HG03159 (cell line): ENCODE measurements around the gene ADAMTSL3.

Experiments used
- ATAC-seq: cut with Tn5 transposase; IDR thresholded peaks from one replicate; pipeline ENCODE4 v1.9.1; 2021; ENCODE audit warnings: mild to moderate bottlenecking, moderate library complexity; ENCODE audit not compliant: unreplicated experiment

The ADAMTSL3 gene

DNA sequence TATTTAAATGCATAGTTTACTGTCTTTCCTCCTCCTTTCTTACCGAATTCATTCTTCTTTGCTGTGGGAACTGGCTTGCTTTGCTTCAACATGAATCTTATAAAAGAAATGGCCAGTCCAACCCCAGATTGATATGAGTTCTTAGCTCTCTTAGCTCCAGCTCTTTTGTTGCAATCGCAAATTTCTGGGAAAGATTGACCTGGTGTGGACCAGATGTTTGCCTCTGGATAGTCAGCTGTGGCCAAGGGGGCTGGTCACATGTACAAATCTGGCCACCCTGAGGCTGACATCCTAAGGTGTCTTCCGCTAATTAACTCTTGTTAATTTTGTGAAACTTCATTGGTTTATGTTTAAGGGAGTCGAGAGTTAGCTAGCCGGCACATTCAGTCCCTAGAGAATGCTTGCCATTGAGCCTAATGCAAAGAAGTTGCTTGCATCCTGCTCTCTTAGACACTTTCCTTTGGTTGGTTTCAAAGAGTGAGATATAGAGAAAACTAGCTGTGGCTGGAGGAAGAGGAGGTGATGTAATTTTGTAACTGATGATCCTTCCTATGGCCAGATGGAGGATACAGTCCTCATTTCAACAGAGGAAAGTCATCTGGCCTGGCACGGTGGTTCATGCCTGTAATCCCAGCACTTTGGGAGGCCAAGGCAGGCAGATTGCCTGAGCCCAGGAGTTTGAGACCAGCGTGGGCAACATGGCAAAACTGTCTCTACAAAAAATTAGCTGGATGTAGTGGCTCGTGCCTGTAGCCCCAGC, 162.4 kb downstream of the ADAMTSL3 start:
- no peak for ATAC-seq

DNA sequence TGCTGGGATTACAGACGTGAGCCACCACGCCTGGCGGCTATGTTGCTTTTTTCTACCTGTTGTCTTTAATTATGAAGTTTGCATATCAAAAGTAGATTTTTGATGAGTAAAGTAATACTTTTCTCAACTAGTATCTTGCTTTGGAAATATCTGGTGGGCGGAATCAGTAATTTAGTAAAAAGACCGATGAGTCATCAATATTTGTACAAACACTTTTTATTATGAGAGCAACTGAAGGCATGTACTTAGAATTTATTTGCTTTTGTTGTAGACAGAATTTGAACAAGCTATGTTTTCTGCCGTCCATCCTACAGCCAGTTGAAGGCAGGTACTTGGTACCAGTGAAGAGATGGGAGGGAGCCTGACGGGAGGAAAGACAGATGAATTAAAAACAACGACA, 164.7 kb downstream of the ADAMTSL3 start:
- no peak for ATAC-seq

GRCh38 chr15:83830381-83830780, 176.5 kb downstream of the ADAMTSL3 start:
- ATAC-seq = no peak

DNA sequence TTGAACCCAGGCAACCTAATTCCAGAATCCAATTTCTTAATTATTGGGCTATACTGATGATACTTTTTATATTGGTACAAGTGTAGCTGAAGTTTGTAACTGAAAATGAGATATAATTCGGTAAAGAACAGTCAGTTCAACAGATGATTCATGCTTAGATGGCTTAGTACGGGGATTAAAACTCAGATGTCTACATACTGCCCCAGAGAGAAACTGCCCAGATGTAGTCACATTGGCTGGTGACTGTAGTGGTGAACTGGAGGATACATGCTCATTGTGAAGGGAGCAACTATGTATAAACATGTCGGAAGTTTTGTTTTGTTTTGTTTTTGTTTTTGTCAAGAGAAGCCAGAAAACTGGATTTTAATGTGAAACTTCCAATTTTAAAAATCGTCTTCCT, 179.6 kb downstream of the ADAMTSL3 start:
- ATAC-seq = no peak

DNA sequence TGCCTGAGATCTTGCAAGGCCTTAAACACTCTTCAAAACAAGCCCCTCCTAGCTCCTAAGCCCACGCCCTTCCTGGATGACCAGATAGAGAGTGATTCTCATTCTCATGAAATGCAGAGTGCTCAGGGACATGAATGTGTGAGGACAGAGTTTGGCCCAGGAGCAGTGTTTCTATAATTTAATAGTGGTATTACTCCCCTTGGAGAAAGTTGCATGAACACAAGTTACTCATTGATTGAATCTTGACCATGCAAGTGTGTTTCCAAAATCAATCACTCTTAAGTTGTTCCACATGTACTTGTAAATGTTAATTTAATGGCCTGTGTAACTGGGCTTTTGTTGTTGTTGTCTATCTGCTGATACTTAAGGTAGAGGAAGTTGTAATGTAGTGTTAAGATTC, 181.6 kb downstream of the ADAMTSL3 start:
- no peak for ATAC-seq

GRCh38 chr15:83837945-83838571, 184.1 kb downstream of the ADAMTSL3 start:
- no peak for ATAC-seq

- ATAC-seq = no peak
Observed at GRCh38 chr15:83838763-83839162, 184.8 kb downstream of the ADAMTSL3 start.

- ATAC-seq = no peak
Observed at GRCh38 chr15:83842281-83842680, 188.4 kb downstream of the ADAMTSL3 start.

- no peak for ATAC-seq
Observed at GRCh38 chr15:83843471-83843871, 189.5 kb downstream of the ADAMTSL3 start.

DNA sequence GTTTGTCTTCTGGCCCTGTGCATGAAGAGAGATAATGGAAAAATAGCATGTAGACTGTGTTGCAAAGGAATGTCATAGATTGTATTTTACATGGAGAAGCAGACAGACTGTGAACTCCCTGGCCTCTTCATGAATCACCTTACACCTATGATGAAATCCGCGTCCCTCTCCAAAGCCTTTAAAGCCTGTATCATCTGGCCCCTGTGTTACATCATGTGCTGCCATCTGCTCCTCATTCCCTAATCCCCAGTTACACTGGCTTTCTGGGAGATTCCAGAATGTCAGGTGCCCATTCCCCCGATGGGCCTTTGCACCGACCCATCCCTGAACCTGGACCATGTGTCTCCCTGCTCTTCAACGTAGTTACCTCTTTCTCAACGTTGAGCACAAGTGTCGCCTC, 190.8 kb downstream of the ADAMTSL3 start:
- ATAC-seq = no peak

- no peak for ATAC-seq
Observed at GRCh38 chr15:83845230-83845629, 191.3 kb downstream of the ADAMTSL3 start.

- ATAC-seq = no peak
Observed at GRCh38 chr15:83846847-83847246, 192.9 kb downstream of the ADAMTSL3 start.

- ATAC-seq = no peak
Observed at GRCh38 chr15:83848315-83849050, 194.6 kb downstream of the ADAMTSL3 start.

DNA sequence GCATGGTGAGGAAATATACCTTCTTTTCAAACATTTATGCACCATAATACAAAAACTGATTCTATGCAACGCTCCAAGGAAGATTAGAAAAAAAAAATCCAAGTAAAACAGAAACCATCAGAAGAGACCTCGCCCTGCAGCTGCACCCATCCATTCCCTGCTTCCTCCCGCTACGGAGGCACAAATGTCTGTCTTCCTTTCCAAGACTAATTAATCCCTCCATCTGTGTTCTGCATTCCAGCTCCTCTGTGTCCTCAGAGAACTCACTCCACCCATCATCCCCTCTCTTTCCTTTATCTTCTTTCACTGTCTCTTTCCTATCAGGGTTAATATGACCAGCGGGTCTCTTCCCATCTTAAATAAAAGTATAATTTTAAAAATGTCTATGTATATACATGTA, 196.1 kb downstream of the ADAMTSL3 start:
- no peak for ATAC-seq

DNA sequence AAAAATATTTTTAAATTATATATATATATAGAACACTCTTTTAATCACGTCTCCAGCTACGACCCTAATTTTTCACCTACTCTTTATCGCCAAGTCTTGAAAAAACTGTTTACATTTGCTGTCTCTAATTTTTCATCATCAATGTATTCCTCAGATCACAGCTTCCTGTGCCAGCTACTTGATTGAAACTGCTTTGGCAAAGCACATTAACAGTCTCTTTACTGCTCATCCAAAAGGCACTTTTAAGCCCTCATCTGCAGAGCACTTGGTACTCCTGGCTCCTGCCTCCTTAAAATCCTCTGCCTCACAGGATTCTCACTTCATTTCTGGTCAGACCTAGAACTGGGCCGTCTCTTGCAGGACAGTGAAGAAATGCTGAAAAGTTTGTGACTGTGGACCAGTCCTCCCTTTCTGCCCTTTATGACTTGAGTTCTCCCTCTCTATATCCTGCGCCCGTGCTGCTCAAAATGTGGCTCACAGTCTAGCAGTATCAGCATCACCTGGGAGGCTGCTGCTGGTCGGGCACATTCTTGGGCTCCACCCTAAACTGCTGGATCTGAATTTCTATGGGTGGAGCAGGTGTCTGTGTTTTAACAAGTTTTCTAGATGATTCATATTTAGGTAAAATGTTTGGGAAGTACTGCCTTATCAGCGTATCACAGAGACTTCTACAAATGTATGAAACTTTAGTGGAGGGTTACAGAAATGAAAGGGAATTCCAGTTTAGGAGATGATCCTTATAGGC, 196.8 kb downstream of the ADAMTSL3 start:
- no peak for ATAC-seq

DNA sequence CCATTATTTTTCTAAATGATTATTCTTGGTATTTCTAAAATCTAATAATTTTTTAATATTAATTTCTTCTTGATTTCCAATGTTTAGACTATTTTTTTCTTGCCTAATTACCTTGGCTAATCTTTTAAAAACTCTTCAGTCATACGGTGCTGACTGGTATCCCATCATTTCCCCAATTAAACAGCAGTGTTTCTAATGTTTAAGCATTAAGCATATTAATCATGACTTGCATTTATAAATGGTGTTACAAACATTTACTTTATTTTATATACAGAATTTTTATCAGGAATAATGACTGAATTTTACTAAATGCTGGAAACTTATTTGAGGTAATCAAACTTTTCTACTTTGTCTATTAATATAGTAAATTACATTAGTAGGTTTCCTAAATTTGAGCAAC, 199.3 kb downstream of the ADAMTSL3 start:
- ATAC-seq = no peak

DNA sequence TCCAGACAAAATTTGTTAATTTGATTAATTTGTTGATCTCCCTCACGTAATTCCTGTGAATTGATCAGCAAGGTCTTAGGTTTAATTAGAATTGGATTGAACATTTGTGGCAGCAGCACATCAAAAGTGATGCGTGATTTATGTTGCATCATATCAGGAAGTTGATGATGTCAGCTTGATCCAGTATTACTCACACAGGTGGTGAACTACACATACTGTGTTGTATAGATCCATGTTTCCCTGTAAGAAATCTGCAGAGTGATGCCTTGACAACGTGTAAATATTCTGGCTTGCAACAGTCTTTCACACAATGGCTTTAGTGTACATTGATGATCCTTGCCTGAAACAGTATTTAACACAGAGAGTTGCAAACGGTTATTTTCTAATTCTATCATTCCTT, 200.4 kb downstream of the ADAMTSL3 start:
- no peak for ATAC-seq

- no peak for ATAC-seq
Observed at GRCh38 chr15:83854950-83855707, 201.2 kb downstream of the ADAMTSL3 start.

DNA sequence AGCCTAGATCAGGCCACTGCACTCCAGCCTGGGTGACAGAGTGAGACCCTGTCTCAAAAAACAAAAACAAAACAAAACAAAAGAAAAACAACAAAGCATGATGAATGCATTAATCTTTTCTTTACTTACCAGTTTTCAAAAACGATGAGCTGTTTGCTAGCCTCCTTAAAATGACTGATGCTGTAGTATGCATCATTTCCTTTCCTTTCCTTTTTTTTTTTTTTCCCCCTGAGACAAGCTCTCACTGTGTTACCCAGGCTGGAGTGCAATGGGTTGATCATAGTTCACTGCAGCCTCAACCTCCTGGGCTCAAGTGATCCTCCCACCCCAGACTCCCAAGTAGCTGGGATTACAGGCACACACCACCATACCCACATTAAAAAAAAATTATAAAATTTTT, 202.0 kb downstream of the ADAMTSL3 start:
- no peak for ATAC-seq

DNA sequence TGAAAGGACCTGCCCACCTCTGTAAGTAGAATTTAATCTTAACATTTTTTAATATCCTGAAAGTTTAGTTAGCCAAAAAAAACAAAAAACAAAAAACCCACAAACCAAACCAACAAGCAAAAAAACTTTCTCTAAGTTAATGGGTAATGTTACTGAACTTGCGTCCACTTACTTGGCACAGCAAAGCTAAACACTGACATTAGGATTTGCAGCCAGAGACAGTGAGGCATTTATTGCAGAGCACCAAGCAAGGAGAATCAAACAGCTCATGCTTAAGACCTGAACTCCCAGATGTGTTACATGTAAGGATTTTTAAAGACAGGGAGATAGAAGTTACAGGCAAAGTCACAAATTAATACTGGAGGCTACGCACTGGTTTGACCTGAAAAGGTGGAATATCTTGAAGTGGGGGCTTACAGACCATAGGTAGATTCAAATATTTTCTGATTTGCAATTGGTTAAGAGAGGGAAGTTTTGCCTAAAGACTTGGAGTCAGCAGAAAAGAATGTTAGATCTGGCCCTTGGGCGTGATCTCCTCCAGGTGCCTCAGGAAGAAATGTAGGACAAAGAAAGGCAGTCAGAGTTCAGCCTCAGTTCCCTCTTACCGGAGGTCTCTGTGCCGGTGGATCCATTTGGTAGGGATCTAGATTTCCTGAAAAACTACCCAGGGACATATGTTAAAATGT, 205.0 kb downstream of the ADAMTSL3 start:
- ATAC-seq = no peak
